Mammary epithelial cell (primary cell): ENCODE measurements around the gene TOMM5.

Experiments used
- CTCF ChIP-seq, 2 donors: IDR thresholded peaks in 1 of 2; conservative IDR thresholded peaks in 1 of 2; 2 replicates each; pipeline ENCODE4 v1.5.1; 2011 to 2012; ENCODE audit warnings: inconsistent platforms in 2 of 2, low read length in 2 of 2, mild to moderate bottlenecking in 2 of 2, control low read depth in 1 of 2, low read depth in 1 of 2; ENCODE audit not compliant: insufficient read depth in 1 of 2; ENCODE audit errors: extremely low read depth in 1 of 2
- EZH2 ChIP-seq: IDR thresholded peaks from 2 replicates; pipeline ENCODE4 v1.6.1; 2012; ENCODE audit warnings: low read length, inconsistent platforms, borderline replicate concordance

- TF ChIP-seq EZH2: no peak
- no peak for TF ChIP-seq CTCF (conservative IDR thresholded peaks at IDR 0.05 in 1 of 2, IDR thresholded peaks at IDR 0.05 in 1 of 2; ENCODE audit: extremely low read depth in 1 of 2, insufficient read depth in 1 of 2, low read depth in 1 of 2, low read length in 2 of 2)
Observed at GRCh38 chr9:37543468-37543867, 48.9 kb downstream of the TOMM5 start.
